HG03159 (cell line): ENCODE data around the gene FBXL17.

Experiments
- ATAC-seq: cut with Tn5 transposase; IDR thresholded peaks from one replicate; pipeline ENCODE4 v1.9.1; 2021; ENCODE audit warnings: mild to moderate bottlenecking, moderate library complexity; ENCODE audit not compliant: unreplicated experiment

FBXL17 gene

GRCh38 chr5:108255468-108255867 lies 126.4 kb downstream of the FBXL17 start:
- no peak for ATAC-seq

- no peak for ATAC-seq
These were observed 130.5 kb downstream of the FBXL17 start for GRCh38 chr5:108251350-108251749.

DNA sequence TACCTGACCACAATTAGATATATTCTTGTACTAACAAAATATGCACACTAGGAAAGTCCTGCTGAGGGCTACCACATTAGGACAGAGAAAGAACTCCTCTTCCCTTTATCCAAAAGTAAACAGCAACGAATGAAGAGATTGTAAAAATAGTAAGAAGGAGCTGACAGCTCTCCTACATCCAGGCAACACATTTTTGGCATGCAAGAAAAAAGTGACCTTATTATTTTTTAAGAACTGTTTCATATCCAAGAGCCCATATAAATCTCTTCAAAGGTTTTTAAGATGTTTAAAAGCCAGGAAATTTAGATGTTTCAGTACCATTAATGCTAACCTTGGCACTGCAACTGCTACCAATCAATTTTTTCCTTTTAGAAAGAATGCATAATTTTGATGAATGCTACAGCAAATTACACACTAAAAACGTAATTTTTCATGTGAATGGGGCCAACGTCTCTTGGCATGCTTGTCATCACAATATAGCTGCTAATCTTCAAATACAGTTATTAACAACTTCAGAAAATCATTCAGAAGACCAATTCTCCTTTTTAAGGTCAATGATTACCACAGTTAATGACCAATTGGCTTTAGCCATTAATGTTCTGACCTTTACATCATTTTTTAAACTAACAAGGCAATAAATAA lies 132.0 kb downstream of the FBXL17 start:
- no peak for ATAC-seq

- no peak for ATAC-seq
These were observed 132.7 kb downstream of the FBXL17 start for GRCh38 chr5:108249095-108249784.

DNA sequence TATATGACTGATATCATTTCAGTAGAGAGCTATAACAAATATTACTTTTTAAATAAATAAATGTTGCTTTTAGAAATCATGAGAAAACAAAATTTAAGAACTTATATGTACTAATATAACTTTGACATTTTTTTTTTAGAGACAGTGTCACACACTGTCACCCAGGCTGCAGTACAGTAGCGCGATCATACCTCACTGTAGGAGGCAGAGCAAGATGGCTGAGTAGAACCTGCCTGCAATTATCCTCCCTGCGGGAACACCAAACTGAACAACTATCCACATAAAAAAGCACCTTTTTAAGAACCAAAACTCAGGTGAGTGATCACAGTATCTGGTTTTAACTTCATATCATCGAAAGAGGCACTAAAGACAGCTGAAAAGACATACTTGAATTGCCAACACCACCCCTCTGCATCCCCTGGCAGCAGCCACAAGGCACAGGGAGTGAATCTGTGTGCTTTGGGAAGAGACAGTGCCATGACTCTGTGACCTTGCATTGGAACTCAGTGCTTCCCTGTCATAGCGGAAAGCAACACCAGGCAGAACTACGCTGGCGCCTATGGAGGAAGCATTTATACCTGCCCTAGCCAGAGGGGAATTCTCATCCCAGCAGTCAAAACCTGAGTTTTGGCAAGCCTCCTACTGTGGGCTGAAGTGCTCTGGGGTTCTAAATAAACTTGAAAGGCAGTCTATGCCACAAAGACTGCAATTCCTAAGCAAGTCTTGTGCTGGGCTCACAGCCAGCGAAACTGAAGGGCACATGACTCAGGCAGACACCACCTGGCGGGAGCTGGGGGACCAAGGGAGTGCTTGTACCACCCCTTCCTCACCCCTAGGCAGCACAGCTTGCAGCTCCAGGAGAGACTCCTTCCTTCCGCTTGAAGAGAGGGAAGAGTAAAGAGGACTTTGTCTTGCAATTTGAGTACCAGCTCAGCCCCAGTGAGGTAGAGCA lies 142.7 kb downstream of the FBXL17 start:
- ATAC-seq: no peak

DNA sequence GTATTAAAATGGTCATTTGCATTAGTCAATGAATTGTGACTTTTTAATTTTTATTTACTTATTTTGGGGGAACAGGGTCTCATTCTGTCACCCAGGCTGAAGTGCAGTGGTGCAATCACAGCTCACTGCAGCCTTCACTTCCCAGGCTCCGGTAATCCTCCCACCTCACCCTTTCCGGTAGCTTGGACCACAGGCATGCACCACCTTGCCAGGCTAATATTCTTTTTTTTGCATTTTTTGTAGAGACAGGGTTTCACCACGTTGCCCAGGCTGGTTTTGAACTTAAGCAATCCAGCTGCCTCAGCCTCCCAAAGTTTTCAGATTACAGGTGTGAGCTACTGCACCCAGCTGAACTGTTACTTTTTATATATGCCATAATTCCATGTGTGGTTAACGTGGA lies 143.4 kb downstream of the FBXL17 start:
- no peak for ATAC-seq

GRCh38 chr5:108233617-108234155 lies 148.2 kb downstream of the FBXL17 start:
- ATAC-seq: no peak

- ATAC-seq: no peak
These were observed 149.1 kb downstream of the FBXL17 start for GRCh38 chr5:108232805-108233204.

GRCh38 chr5:108222011-108222410 lies 159.9 kb downstream of the FBXL17 start:
- ATAC-seq: no peak

DNA sequence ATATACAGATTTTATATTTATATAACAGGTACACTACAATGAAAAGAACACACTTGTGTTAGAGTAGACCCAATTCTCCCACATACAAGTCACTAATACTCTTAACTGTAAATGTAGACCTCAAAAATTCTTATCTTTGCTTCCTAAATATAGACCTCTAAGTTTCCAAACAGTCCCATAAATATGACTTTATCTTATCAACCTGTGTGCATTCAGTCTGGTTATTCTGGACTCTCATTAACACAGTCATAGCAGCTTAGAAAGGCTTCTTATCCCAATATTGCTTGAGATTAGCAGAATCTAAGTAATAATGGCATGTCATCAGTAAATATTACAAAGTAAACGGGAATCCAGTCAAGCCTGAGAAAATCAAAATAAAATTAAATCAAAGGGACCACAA lies 161.1 kb downstream of the FBXL17 start:
- ATAC-seq: no peak

- no peak for ATAC-seq
These were observed 165.0 kb downstream of the FBXL17 start for GRCh38 chr5:108216890-108217289.

DNA sequence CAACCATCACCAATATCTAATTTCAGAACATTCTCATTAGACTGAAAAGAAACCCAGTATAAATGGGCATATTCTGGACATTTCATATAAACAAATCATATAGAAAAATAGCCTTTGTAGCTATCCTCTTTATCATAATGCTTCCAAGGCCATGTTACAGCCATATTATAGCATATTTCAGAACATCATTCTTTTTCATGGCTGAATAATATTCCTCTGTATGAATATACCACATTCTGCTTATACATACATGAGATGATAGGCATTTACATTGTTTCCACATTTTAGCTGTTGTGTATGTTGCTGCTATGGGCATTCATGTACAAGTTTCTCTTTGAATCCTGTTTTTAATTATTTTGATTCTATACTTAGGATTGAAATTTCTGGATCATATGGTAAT lies 167.0 kb downstream of the FBXL17 start:
- no peak for ATAC-seq

DNA sequence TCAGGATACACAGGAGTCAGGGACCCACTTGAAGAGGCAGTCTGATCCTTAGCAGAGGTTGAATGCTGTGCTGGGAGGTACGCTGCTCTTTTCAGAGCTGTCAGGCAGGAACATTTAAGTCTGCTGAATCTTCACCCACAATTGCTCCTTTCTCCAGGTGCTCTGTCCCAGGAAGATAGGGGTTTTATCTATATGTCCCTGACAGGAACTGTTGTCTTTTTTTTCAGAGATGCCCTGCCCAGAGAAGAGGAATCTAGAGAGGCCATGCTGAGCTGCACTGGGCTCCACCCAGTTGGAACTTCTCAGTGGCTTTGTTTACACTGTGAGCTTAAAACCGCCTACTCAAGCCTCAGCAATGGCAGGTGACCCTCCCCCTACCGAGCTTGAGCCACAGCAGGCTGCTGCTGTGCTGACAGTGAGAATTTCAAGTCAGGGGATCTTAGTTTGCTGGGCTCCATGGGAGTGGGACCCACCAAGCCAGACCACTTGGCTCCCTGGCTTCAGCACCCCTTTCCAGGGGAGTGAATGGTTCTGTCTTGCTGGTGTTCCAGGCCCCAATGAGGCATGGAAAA lies 169.0 kb downstream of the FBXL17 start:
- ATAC-seq: no peak

DNA sequence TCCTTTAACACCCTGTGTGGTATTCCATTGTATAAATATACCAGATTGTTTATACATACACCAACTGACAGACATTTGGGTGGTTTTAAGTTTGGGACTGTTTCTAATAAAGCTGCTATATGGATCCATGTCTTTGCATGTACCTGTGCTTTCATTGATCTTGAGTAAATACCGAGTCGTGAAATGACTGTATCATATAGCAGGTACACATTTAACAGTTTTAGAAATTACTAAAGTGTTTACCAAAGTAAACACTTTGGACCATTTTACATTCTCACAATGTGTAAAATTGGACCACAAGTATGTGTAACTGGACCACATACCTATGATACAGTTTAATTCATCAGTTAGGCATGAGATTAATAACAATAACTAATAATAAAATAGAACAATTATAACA lies 175.2 kb downstream of the FBXL17 start:
- no peak for ATAC-seq

GRCh38 chr5:108201721-108202120 lies 180.2 kb downstream of the FBXL17 start:
- no peak for ATAC-seq

- no peak for ATAC-seq
These were observed 185.6 kb downstream of the FBXL17 start for GRCh38 chr5:108196276-108196675.

DNA sequence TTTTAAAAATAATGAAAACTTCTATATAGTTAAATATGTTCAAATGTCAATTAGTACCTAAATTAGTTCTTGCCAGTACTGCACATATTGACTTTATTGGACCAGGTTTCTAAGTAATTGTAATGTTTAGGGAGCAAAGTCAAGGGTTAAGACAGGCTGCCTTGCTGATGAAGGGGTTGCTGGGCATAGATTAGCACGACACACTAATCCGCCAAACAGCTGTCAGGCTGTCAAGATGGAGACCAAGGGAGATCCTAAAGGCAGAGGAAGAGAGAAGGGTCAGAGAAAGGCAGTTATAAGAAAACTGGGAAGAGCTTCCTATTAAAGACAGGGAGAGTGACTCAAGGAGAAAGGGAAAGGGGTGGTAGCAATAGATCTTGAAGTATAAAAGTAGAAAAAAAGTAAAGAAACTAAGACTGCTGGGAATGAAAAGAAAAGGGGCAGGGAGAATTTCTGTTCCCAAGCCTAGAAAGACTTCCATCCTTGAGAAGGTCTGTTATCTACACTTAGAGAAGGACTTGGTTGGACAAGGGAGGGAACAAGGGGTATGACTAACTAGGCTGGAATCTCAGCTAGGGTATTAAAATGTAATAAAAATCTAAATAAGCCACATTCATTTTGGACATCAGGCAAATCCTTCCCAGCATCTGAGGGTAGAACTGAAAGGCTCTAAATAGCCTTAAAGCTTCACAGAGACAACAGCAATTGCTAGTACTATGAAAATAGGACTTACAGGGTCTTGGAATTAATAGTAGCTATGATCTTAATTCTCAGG lies 188.7 kb downstream of the FBXL17 start:
- no peak for ATAC-seq

DNA sequence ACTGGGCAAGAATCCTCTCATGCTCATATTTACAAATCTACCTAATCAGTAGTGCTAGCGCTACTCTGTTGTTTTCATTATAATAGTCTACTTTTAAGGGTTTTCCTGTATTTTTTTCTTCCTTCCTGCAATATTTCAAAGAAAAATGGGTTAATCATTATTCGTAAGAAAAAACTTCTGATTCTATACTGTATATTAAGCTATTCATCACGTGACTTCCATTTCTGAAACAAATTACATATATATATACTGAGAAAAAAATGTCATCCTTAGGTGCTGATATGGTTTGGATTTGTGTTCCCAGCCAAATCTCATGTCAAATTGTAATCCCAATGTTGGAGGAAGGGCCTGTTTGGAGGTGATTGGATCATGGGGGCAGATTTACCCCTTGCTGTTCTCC lies 197.0 kb downstream of the FBXL17 start:
- ATAC-seq: no peak

- ATAC-seq: no peak
These were observed 199.9 kb downstream of the FBXL17 start for GRCh38 chr5:108181975-108182374.

DNA sequence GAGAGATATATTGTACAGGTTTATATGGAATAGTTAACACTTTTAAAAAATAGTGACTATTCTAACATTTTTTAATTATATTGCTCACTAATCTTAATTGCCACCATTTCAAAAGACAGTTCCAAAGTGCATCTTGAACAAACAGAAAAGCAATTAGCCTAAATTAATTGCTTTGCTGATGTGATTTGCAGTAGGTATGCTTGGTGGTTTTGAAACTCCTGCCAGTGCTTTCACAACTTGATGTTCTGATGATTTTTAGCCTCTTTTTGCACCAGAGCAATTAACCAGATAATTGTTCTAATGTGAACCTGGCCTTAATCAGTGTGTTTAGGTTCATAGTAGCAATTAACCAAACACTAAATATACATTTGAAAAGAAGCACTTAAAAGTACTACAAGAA lies 207.6 kb downstream of the FBXL17 start:
- no peak for ATAC-seq
